ENCODE measurements around the gene NACAD. TPM values are rescaled to one million over a fixed set of nuclear protein-coding genes. Genes with fewer than 3 reads are reported as not detected.
A peak's percentile ranks its signal among the peaks of the same experiment; 100 is the strongest.

NACAD gene
- total RNA-seq, 6 donors from 2014 or later = 1.0 to 4.3 (median 2.3) TPM

GRCh38 chr7:45070254-45070642, 18.5 kb downstream of the NACAD start:
- no peak overlapping the region for H3K4me3 ChIP-seq
- DNase-seq = no peak
- ATAC-seq (ENCODE audit: low FRiP score in 2 of 2) = no peak
- no peak overlapping the region for H3K27ac ChIP-seq
- no peak for TF ChIP-seq POLR2A (IDR thresholded peaks at IDR 0.05)
- no peak for TF ChIP-seq POLR2AphosphoS5 (IDR thresholded peaks at IDR 0.05)
- no peak for TF ChIP-seq EP300 (IDR thresholded peaks at IDR 0.05)
- no peak for TF ChIP-seq CTCF (IDR thresholded peaks at IDR 0.05)
- no peaks in the 10 kb centered on the region for H3K9me3 ChIP-seq
- H3K27me3 ChIP-seq = no peaks in the 10 kb centered on the region
- H3K4me1 ChIP-seq = no peaks in the 10 kb centered on the region
- H3K36me3 ChIP-seq = peaks cover 6 to 93% (median 81%) of the 10 kb centered on the region in 4 donors
- 71 to 100% methylated on average over 1 of the region's 1 CpG for WGBS, 2 donors

- TF ChIP-seq POLR2A (IDR thresholded peaks at IDR 0.05) (no peak), CTCF (IDR thresholded peaks at IDR 0.05) (no peak), EP300 (IDR thresholded peaks at IDR 0.05) (no peak), POLR2AphosphoS5 (IDR thresholded peaks at IDR 0.05) (no peak)
- Histone ChIP-seq H3K27me3 (no peaks in the 10 kb centered on the region), H3K36me3 (peaks cover 7 to 93% (median 81%) of the 10 kb centered on the region in 4 donors), H3K4me1 (no peaks in the 10 kb centered on the region), H3K4me3 (no peak overlapping the region), H3K27ac (no peak overlapping the region), H3K9me3 (no peaks in the 10 kb centered on the region)
- WGBS, 2 donors = 93 to 94% methylated on average over 10 to 15 of the region's 15 CpGs
- no peak for DNase-seq
- no peak for ATAC-seq (ENCODE audit: low FRiP score in 2 of 2)
Measured at GRCh38 chr7:45069444-45070253, 19.1 kb downstream of the NACAD start.

- no peaks in the 10 kb centered on the region for H3K9me3 ChIP-seq
- ATAC-seq (ENCODE audit: low FRiP score in 2 of 2) (no peak), DNase-seq (peak in 1 of 2 donors; percentile 65)
- H3K4me3 ChIP-seq = no peak overlapping the region
- no peak overlapping the region for H3K27ac ChIP-seq
- H3K36me3 ChIP-seq = peaks cover 10 to 92% (median 78%) of the 10 kb centered on the region in 4 donors
- TF ChIP-seq POLR2AphosphoS5 (IDR thresholded peaks at IDR 0.05) (no peak), CTCF (IDR thresholded peaks at IDR 0.05) (no peak), POLR2A (IDR thresholded peaks at IDR 0.05) (no peak), EP300 (IDR thresholded peaks at IDR 0.05) (no peak)
- H3K4me1 ChIP-seq = peaks cover 0 to 2% (median 0%) of the 10 kb centered on the region in 4 donors
- no peaks in the 10 kb centered on the region for H3K27me3 ChIP-seq
- 90 to 98% methylated on average over 7 to 13 of the region's 15 CpGs for WGBS, 2 donors
Measured at GRCh38 chr7:45068236-45069023, 20.3 kb downstream of the NACAD start.

GRCh38 chr7:45067582-45067981, 21.2 kb downstream of the NACAD start:
- H3K4me1 ChIP-seq = peaks cover 0 to 6% (median 0%) of the 10 kb centered on the region in 4 donors
- H3K27ac ChIP-seq = no peak overlapping the region
- no peaks in the 10 kb centered on the region for H3K9me3 ChIP-seq
- TF ChIP-seq POLR2A (IDR thresholded peaks at IDR 0.05) (no peak), CTCF (IDR thresholded peaks at IDR 0.05) (no peak), POLR2AphosphoS5 (IDR thresholded peaks at IDR 0.05) (no peak), EP300 (IDR thresholded peaks at IDR 0.05) (no peak)
- ATAC-seq (ENCODE audit: low FRiP score in 2 of 2) (no peak), DNase-seq (no peak)
- no peak overlapping the region for H3K4me3 ChIP-seq
- WGBS, 2 donors = 92 to 97% methylated on average over 3 of the region's 3 CpGs
- H3K36me3 ChIP-seq = peaks cover 7 to 84% (median 70%) of the 10 kb centered on the region in 4 donors
- no peaks in the 10 kb centered on the region for H3K27me3 ChIP-seq
